Measurements from ENCODE around the gene DCST2. TPM values are rescaled to one million over a fixed set of nuclear protein-coding genes. Genes with fewer than 3 reads are reported as not detected.

DCST2 gene
- total and polyA plus RNA-seq, 9 of the 15 experiments (the other 6 are each of a cell fraction or from before 2014, with no cell fraction given), result 0.09 to 0.49 (median 0.11) TPM; not detected in 3

DNA sequence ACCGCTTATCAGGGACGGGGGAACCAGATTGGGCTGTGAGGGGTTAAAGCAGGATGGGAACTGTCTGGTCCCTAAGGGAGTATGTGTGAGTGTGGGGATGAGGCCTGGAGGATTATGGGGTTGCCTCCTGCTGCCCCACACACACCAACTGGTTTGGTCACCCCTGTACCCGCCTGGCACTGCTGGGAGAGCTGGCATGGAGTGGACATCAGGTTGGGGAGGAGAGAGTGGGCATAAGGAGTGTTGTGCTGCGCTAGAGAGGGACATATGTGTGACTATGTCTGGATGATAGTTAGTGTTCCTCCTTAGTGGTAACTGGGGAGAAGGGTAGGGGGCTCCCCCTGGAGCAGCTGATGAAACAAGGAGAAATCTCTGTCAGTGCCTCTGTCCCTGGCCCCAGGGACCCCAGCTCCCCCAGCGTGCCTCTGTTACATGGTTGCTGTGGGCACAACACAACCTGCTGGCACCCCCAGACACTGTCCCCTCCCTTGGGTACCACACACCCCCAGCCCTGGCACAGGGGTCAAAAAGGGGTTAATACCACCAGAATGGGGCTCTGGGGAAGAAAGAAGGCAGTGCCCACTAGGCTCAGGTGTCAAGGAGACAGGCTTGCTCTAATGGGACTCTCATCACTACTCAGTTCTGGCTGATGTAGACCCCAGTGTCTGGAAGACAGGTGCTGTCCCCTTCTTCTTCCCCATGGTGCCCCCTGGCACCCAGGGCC is 29.1 kb downstream of the DCST2 start (continued):
- no peak for TF ChIP-seq ZNF507 (tag; conservative IDR thresholded peaks at IDR 0.05)
- no peak for TF ChIP-seq ZNF79 (CRISPR knock-in tag; IDR thresholded peaks at IDR 0.05; ENCODE audit: low read depth)
- TF ChIP-seq CHCHD3 (CRISPR knock-in tag; IDR thresholded peaks at IDR 0.05), result no peak
- TF ChIP-seq, protein P1, sequence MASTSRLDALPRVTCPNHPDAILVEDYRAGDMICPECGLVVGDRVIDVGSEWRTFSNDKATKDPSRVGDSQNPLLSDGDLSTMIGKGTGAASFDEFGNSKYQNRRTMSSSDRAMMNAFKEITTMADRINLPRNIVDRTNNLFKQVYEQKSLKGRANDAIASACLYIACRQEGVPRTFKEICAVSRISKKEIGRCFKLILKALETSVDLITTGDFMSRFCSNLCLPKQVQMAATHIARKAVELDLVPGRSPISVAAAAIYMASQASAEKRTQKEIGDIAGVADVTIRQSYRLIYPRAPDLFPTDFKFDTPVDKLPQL (IDR thresholded peaks at IDR 0.05; ENCODE audit: extremely low read depth, insufficient read length), result no peak
- TF ChIP-seq ZC3H4 (CRISPR knock-in tag; IDR thresholded peaks at IDR 0.05; ENCODE audit: borderline replicate concordance), result no peak
- no peak for TF ChIP-seq ZNF184 (CRISPR knock-in tag; IDR thresholded peaks at IDR 0.05)
- TF ChIP-seq TGIF2 (CRISPR knock-in tag; IDR thresholded peaks at IDR 0.05), result no peak
- TF ChIP-seq SRSF1 (IDR thresholded peaks at IDR 0.05; ENCODE audit: low read depth, low read length), result no peak
- TF ChIP-seq ZNF143 (CRISPR knock-in tag; IDR thresholded peaks at IDR 0.05), result no peak
- TF ChIP-seq ZNF583 (CRISPR knock-in tag; IDR thresholded peaks at IDR 0.05), result peak; percentile 31; the same call in 1 of the 2 replicates
- no peak for TF ChIP-seq HLTF (IDR thresholded peaks at IDR 0.05)
- TF ChIP-seq, protein P2, sequence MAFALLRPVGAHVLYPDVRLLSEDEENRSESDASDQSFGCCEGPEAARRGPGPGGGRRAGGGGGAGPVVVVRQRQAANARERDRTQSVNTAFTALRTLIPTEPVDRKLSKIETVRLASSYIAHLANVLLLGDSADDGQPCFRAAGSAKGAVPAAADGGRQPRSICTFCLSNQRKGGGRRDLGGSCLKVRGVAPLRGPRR (CRISPR knock-in tag; IDR thresholded peaks at IDR 0.05), result no peak
- TF ChIP-seq, protein P3, sequence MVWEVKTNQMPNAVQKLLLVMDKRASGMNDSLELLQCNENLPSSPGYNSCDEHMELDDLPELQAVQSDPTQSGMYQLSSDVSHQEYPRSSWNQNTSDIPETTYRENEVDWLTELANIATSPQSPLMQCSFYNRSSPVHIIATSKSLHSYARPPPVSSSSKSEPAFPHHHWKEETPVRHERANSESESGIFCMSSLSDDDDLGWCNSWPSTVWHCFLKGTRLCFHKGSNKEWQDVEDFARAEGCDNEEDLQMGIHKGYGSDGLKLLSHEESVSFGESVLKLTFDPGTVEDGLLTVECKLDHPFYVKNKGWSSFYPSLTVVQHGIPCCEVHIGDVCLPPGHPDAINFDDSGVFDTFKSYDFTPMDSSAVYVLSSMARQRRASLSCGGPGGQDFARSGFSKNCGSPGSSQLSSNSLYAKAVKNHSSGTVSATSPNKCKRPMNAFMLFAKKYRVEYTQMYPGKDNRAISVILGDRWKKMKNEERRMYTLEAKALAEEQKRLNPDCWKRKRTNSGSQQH (CRISPR knock-in tag; IDR thresholded peaks at IDR 0.05), result peak; percentile 77; the same call in 1 of the 2 replicates
- no peak for TF ChIP-seq ZKSCAN8 (CRISPR knock-in tag; IDR thresholded peaks at IDR 0.05)
- TF ChIP-seq STAG1 (CRISPR knock-in tag; IDR thresholded peaks at IDR 0.05; ENCODE audit: borderline replicate concordance), result no peak
- no peak for TF ChIP-seq ILK (tag; IDR thresholded peaks at IDR 0.05; ENCODE audit: borderline replicate concordance, low read depth)
- no peak for TF ChIP-seq KLF1 (tag; IDR thresholded peaks at IDR 0.05)
- TF ChIP-seq, protein P4, sequence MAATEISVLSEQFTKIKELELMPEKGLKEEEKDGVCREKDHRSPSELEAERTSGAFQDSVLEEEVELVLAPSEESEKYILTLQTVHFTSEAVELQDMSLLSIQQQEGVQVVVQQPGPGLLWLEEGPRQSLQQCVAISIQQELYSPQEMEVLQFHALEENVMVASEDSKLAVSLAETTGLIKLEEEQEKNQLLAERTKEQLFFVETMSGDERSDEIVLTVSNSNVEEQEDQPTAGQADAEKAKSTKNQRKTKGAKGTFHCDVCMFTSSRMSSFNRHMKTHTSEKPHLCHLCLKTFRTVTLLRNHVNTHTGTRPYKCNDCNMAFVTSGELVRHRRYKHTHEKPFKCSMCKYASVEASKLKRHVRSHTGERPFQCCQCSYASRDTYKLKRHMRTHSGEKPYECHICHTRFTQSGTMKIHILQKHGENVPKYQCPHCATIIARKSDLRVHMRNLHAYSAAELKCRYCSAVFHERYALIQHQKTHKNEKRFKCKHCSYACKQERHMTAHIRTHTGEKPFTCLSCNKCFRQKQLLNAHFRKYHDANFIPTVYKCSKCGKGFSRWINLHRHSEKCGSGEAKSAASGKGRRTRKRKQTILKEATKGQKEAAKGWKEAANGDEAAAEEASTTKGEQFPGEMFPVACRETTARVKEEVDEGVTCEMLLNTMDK (IDR thresholded peaks at IDR 0.05; ENCODE audit: borderline replicate concordance, insufficient read depth, low read depth, low read length, poor library complexity, severe bottlenecking), result no peak
- TF ChIP-seq RBM17 (IDR thresholded peaks at IDR 0.05; ENCODE audit: borderline replicate concordance, low read depth, low read length), result no peak
- TF ChIP-seq PTTG1 (tag; IDR thresholded peaks at IDR 0.05; ENCODE audit: low read depth), result no peak
- TF ChIP-seq KDM2B (CRISPR knock-in tag; IDR thresholded peaks at IDR 0.05), result no peak
- peak; percentile 48; the same call in 1 of the 2 replicates for TF ChIP-seq SMARCA5 (IDR thresholded peaks at IDR 0.05)
- TF ChIP-seq NFXL1 (CRISPR knock-in tag; IDR thresholded peaks at IDR 0.05), result no peak

Data from K562 (cell line).